BJ (cell line): ENCODE data around the gene MAD2L1BP. TPM values are rescaled to one million over a fixed set of nuclear protein-coding genes. Genes with fewer than 3 reads are reported as not detected.

Experiments
- CTCF ChIA-PET: fragments of 350-600 bp; formaldehyde crosslinking; extraction: SDS; loops from one replicate; lab custom pipeline; 2021; ENCODE audit warnings: antibody characterized with exemption, inconsistent platforms; lab: Yijun Ruan, JAX
- POLR2A ChIA-PET: fragments of 300-600 bp; sonication (Branson Sonifier 250); formaldehyde crosslinking; extraction: SDS; loops from one replicate; lab custom pipeline; 2021; ENCODE audit warnings: antibody characterized with exemption; lab: Charles Lee
- DNase-seq: peaks from one replicate; pipeline ENCODE4 v3.0.0-alpha.2; 2011; ENCODE audit warnings: low read depth
- H3K27me3 ChIP-seq: 2 replicates; pipeline ENCODE4 v1.6.0; 2011; ENCODE audit warnings: low read length; ENCODE audit not compliant: control insufficient read depth, insufficient read depth
- H3K36me3 ChIP-seq: 2 replicates; pipeline ENCODE4 v1.5.1; 2011; ENCODE audit warnings: low read length; ENCODE audit not compliant: control insufficient read depth, insufficient read depth
- H3K4me3 ChIP-seq: 2 replicates; pipeline ENCODE4 v1.5.1; 2011; ENCODE audit warnings: low read depth, mild to moderate bottlenecking, control low read depth, low read length
- polyA plus RNA-seq: library from polyadenylated mRNA; depleted of rRNA; stranded (reverse); fragments of >200 nt; gene quantifications from 2 replicates; pipeline ENCODE4 v1.2.3, GENCODE V29; 2011
- TF ChIP-seq, protein P1 (sequence below): IDR thresholded peaks from 2 replicates; pipeline ENCODE4 v1.5.1; 2011; ENCODE audit warnings: low read depth, mild to moderate bottlenecking, control low read depth, inconsistent platforms, low read length, moderate library complexity; ENCODE audit not compliant: insufficient read depth

Gene MAD2L1BP
- polyA plus RNA-seq, 1 experiment: 39.3 TPM

- H3K36me3 ChIP-seq: peaks cover 9% of the 10 kb centered on the region
- no peaks in the 10 kb centered on the region for H3K27me3 ChIP-seq
- no peak overlapping the region for H3K4me3 ChIP-seq
- no peak for DNase-seq
- TF ChIP-seq, protein P1, sequence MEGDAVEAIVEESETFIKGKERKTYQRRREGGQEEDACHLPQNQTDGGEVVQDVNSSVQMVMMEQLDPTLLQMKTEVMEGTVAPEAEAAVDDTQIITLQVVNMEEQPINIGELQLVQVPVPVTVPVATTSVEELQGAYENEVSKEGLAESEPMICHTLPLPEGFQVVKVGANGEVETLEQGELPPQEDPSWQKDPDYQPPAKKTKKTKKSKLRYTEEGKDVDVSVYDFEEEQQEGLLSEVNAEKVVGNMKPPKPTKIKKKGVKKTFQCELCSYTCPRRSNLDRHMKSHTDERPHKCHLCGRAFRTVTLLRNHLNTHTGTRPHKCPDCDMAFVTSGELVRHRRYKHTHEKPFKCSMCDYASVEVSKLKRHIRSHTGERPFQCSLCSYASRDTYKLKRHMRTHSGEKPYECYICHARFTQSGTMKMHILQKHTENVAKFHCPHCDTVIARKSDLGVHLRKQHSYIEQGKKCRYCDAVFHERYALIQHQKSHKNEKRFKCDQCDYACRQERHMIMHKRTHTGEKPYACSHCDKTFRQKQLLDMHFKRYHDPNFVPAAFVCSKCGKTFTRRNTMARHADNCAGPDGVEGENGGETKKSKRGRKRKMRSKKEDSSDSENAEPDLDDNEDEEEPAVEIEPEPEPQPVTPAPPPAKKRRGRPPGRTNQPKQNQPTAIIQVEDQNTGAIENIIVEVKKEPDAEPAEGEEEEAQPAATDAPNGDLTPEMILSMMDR: no peak
- CTCF ChIA-PET: interaction anchor here (0.5 to 1.7 kb wide), 5 partner anchors 10 to 469 kb away, joined by 3 to 7 read pairs (median 3); no protein-coding TSS in a partner anchor
- POLR2A ChIA-PET: no interaction called here
Measured at GRCh38 chr6:43610431-43610830, 25.2 kb upstream of the MAD2L1BP start.

DNA sequence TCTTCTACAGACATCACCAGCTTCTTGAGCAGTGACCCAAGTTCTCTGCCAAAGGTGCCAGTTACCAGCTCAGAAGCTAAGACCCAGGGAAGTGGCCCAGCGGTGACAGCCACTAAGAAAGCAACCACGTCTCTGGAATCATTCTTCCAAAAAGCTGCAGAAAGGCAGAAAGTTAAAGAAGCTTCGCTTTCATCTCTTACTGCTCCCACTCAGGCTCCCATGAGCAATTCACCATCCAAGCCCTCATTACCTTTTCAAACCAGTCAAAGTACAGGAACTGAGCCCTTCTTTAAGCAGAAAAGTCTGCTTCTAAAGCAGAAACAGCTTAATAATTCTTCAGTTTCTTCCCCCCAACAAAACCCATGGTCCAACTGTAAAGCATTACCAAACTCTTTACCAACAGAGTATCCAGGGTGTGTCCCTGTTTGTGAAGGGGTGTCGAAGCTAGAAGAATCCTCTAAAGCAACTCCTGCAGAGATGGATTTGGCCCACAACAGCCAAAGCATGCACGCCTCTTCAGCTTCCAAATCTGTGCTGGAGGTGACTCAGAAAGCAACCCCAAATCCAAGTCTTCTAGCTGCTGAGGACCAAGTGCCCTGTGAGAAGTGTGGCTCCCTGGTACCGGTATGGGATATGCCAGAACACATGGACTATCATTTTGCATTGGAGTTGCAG is 21.8 kb upstream of the MAD2L1BP start:
- Histone ChIP-seq H3K27me3 (no peaks in the 10 kb centered on the region), H3K4me3 (no peak overlapping the region), H3K36me3 (peaks cover 8% of the 10 kb centered on the region)
- no peak for DNase-seq
- ChIA-PET CTCF (interaction anchor here (1.2 kb wide), 1 partner anchor 16 kb away, joined by 3 read pairs; no protein-coding TSS in a partner anchor), POLR2A (interaction anchor here (0.6 kb wide), 1 partner anchor 423 kb away, joined by 7 read pairs; no protein-coding TSS in a partner anchor)
- TF ChIP-seq, protein P1: no peak

DNA sequence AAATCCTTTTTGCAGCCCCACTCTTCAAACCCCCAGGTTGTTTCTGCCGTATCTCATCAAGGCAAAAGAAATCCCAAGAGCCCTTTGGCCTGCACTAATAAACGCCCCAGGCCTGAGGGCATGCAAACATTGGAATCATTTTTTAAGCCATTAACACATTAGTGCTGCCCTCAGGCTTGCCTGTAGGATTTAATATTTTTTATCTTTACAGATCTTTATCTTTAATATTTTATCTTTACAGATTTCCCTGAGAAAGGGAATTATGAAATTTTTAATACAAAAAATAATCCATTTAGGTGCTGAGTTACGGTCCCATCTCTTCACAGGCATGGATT is 21.3 kb upstream of the MAD2L1BP start:
- peaks cover 8% of the 10 kb centered on the region for H3K36me3 ChIP-seq
- POLR2A ChIA-PET: no interaction called here
- TF ChIP-seq, protein P1: no peak

DNA sequence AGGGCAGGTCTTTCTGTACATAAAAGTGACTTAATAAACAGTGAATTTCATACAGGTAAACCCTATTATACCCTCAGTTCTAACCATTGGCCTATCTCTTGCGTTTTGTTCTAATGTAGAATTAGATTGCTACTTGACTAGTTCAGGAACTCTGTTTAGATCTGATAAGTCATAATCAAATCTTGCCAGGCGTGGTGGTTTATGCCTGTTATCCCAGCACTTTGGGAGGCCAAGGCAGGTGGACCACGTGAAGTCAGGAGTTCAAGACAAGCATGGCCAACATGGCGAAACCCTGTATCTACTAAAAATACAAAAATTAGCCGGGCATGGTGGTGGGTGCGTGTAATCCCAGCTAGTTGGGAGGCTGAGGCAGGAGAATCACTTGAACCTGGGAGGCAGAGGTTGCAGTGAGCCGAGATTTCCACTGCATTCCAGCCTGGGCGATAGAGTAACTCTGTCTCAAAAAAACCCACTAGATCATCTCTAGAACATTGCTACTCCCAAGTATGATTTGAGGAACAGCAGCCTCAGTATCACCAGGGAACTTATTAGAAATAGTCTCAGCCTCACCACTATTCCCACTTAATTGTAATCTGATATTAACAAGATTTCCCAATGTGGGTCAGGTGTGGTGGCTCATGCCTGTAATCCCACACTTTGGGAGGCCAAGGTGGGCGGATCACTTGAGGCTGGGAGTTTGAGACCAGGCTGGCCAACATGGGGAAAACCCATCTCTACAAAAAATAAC is 18.7 kb upstream of the MAD2L1BP start:
- POLR2A ChIA-PET: no interaction called here
- TF ChIP-seq, protein P1: no peak
- Histone ChIP-seq H3K36me3 (peaks cover 18% of the 10 kb centered on the region), H3K4me3 (no peak overlapping the region), H3K27me3 (no peaks in the 10 kb centered on the region)
- CTCF ChIA-PET: interaction anchor here (0.6 to 2.2 kb wide), 5 partner anchors 9 to 462 kb away, joined by 3 to 13 read pairs (median 3); no protein-coding TSS in a partner anchor
- no peak for DNase-seq

More for the DNA sequence above, 21.3 kb upstream of the MAD2L1BP start:
- no peak for DNase-seq
- no peaks in the 10 kb centered on the region for H3K27me3 ChIP-seq
- H3K4me3 ChIP-seq: no peak overlapping the region
- CTCF ChIA-PET: no interaction called here

DNA sequence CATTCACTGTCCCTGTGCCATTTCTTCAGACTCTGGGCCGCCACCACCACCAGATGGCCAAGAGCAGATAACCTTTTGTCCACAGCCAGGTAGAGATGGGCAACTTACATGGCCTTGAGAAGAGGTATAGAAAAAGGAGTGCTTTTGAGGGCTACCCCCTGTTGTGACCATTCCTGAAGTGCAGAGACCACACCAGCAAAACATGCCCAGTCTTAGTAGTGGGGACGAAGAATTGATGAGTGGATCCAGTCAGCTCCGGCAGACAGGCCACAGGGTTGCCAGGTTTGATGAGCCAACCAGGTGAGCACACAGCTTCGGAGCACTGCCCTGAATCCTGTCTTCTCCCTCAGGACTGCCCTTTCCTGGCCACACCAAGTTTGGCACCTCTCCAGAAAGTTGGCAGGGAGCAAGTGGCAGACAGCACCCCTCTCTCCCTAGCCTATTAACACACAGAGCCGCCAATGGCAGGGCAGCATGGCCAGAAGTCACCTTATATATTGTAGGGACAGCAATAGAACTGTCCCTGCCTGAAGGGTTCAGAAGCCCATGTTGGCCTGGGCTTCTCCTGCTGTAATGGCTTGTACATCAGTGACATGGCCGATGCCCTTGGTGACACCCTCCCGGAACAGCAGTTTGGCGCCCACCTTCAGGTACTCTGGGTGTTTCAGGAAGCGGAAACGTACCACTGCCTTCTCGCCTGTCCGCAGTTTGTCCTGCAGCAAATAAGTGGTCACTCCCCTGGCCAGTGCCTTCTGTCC is 14.4 kb upstream of the MAD2L1BP start:
- TF ChIP-seq, protein P1: no peak
- no peak for DNase-seq
- H3K27me3 ChIP-seq: no peaks in the 10 kb centered on the region
- POLR2A ChIA-PET: no interaction called here
- H3K4me3 ChIP-seq: no peak overlapping the region
- CTCF ChIA-PET: interaction anchor here (1.8 kb wide), 1 partner anchor 13 kb away, joined by 12 read pairs; no protein-coding TSS in a partner anchor
- peaks cover 50% of the 10 kb centered on the region for H3K36me3 ChIP-seq
